Panc1 (cell line): ENCODE data around the gene UBAC2.

Experiments used
- POLR2AphosphoS5 ChIP-seq: IDR thresholded peaks from 2 replicates; pipeline ENCODE4 v1.6.1; 2012; ENCODE audit warnings: mild to moderate bottlenecking, low read depth, low read length, moderate library complexity
- SIN3A ChIP-seq: IDR thresholded peaks from 2 replicates; pipeline ENCODE4 v1.6.1; 2012; ENCODE audit warnings: low read depth, mild to moderate bottlenecking, low read length, moderate library complexity, borderline replicate concordance; ENCODE audit not compliant: insufficient read depth
- TCF7L2 ChIP-seq: IDR thresholded peaks from 2 replicates; pipeline ENCODE4 v1.6.1; 2011; ENCODE audit warnings: mild to moderate bottlenecking, low read depth, low read length, inconsistent platforms
- TF ChIP-seq, protein P1 (sequence below): fragments of 450-650 bp; IDR thresholded peaks from 2 replicates; pipeline ENCODE4 v1.5.1; 2017; ENCODE audit warnings: mild to moderate bottlenecking
- TF ChIP-seq, protein P2 (sequence below), 2 experiments: IDR thresholded peaks; 2 replicates each; pipeline ENCODE4 v1.6.1; 2011 to 2012; ENCODE audit warnings: low read depth in 2 of 2, control low read depth in 1 of 2, low read length in 1 of 2, mild to moderate bottlenecking in 1 of 2, moderate library complexity in 1 of 2; ENCODE audit not compliant: insufficient read depth in 1 of 2

DNA sequence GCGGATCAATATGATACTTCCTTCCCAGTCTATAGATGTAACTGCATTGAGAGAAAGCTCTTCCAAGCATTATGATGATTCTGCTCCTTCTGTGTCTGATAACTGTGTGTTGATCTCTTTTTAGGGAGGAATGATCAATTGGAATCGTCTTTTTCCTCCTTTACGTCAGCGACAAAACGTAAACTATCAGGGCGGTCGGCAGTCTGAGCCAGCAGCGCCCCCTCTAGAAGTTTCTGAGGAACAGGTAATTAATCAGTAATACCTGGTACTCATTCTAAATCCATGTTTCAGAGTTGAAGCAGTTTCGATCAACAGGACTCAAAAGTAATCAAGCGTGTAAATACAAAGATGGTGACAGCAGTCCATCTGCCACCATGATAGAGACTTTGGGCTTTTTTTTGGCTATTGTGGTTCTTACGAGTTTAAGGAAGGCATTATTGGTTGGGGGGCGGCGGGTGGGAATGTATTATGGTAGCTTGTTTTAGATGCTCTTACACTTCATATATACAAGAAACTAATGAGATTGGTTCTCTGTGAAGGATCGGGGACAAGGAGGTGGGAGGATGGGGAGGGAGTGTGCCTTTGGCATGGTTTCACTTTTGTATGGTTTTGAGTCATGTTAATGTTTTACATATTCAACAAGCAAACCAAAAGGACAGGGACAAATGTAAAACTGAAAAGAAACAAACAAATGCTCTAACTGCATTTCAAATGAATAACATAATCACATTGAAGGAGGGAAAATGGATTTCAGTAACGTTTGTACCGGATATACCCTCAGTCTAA lies 167.2 kb downstream of the UBAC2 start:
- TF ChIP-seq, protein P1, sequence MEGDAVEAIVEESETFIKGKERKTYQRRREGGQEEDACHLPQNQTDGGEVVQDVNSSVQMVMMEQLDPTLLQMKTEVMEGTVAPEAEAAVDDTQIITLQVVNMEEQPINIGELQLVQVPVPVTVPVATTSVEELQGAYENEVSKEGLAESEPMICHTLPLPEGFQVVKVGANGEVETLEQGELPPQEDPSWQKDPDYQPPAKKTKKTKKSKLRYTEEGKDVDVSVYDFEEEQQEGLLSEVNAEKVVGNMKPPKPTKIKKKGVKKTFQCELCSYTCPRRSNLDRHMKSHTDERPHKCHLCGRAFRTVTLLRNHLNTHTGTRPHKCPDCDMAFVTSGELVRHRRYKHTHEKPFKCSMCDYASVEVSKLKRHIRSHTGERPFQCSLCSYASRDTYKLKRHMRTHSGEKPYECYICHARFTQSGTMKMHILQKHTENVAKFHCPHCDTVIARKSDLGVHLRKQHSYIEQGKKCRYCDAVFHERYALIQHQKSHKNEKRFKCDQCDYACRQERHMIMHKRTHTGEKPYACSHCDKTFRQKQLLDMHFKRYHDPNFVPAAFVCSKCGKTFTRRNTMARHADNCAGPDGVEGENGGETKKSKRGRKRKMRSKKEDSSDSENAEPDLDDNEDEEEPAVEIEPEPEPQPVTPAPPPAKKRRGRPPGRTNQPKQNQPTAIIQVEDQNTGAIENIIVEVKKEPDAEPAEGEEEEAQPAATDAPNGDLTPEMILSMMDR, result no peak
- TF ChIP-seq POLR2AphosphoS5 (no peak), SIN3A (no peak), TCF7L2 (no peak)
- TF ChIP-seq, protein P2, sequence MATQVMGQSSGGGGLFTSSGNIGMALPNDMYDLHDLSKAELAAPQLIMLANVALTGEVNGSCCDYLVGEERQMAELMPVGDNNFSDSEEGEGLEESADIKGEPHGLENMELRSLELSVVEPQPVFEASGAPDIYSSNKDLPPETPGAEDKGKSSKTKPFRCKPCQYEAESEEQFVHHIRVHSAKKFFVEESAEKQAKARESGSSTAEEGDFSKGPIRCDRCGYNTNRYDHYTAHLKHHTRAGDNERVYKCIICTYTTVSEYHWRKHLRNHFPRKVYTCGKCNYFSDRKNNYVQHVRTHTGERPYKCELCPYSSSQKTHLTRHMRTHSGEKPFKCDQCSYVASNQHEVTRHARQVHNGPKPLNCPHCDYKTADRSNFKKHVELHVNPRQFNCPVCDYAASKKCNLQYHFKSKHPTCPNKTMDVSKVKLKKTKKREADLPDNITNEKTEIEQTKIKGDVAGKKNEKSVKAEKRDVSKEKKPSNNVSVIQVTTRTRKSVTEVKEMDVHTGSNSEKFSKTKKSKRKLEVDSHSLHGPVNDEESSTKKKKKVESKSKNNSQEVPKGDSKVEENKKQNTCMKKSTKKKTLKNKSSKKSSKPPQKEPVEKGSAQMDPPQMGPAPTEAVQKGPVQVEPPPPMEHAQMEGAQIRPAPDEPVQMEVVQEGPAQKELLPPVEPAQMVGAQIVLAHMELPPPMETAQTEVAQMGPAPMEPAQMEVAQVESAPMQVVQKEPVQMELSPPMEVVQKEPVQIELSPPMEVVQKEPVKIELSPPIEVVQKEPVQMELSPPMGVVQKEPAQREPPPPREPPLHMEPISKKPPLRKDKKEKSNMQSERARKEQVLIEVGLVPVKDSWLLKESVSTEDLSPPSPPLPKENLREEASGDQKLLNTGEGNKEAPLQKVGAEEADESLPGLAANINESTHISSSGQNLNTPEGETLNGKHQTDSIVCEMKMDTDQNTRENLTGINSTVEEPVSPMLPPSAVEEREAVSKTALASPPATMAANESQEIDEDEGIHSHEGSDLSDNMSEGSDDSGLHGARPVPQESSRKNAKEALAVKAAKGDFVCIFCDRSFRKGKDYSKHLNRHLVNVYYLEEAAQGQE (IDR thresholded peaks at IDR 0.05; ENCODE audit: insufficient read depth in 1 of 2, low read depth in 2 of 2, low read length in 1 of 2), result no peak
